HT-29 (cell line): Measurements from ENCODE around the gene KCNAB2. TPM values are rescaled to one million over a fixed set of nuclear protein-coding genes. Genes with fewer than 3 reads are reported as not detected.

ENCODE experiments used
- DNase-seq: peaks from one replicate; pipeline ENCODE4 v3.0.0-alpha.2; 2015; ENCODE audit warnings: low spot score
- total RNA-seq: library from RNA; depleted of rRNA; stranded (reverse); fragments of >200 nt; shearing (Covaris generic); gene quantifications from 2 replicates; pipeline ENCODE4 v1.2.3, GENCODE V29; 2014

KCNAB2 gene
- total RNA-seq, 1 experiment from 2014 or later: 3.9 TPM

DNA sequence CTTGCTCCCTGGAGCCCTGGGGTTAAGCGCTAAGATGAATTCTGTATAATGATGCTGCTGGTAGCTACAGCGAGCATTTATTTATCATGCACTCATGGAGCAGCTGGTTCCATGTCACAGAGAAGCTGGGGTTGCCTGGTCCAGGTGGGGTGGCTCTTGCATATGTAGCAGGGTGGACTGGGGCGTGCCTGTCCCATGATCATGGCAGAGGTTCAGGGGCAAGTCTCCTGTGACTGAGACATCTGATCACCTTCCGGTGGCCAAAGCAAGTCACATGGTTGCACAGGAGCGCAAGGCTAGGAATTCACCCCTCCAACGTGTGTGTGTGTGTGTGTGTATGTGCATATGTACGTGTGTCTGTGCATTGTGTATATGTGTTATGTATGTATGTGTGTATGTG, 15.6 kb upstream of the KCNAB2 start:
- DNase-seq: no peak

- no peak for DNase-seq
Measured at GRCh38 chr1:6030547-6031261, 15.0 kb upstream of the KCNAB2 start.

DNA sequence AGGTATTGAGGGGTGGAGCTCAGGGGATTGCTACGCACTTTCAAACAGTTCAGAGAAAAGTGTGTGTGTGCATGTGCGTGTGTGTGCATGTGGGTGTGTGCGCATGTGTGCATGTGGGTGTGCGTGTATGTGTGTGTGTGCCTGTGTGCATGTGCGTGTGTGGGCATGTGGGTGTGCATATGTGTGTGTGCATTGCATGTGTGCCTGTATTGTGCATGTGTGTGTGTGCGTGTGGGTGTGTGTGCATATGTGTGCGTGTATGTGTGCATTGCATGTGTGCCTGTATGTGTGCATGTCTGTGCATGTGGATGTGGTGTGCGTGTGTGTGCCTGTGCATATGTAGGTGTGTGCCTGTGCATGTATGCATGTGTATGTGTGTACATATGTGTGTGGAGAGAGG, 12.6 kb upstream of the KCNAB2 start:
- no peak for DNase-seq

GRCh38 chr1:6033986-6034749, 11.5 kb upstream of the KCNAB2 start:
- DNase-seq: peak; percentile 55

GRCh38 chr1:6034750-6035096, 11.0 kb upstream of the KCNAB2 start:
- no peak for DNase-seq

GRCh38 chr1:6035303-6035702, 10.4 kb upstream of the KCNAB2 start:
- DNase-seq: no peak

DNA sequence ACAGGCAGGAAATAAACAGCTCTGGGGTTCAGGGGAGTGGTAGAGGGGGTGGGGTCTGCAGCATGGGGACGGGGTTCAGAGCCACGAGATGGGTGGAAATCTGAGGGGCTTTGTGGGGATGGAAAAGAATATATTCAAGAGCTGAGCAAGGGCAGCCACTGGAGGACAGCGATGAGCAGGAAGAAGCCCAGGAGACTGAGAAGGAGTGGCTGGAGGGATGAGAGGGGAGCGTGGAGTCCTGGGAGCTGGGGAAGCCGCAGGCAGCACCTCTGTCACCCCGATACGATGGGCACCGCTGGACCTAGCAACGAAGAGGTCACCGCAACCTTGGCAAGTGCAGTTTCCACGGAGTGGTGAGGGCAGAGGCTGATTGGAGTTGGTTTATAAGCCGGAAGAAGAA, 10.0 kb upstream of the KCNAB2 start:
- no peak for DNase-seq

DNA sequence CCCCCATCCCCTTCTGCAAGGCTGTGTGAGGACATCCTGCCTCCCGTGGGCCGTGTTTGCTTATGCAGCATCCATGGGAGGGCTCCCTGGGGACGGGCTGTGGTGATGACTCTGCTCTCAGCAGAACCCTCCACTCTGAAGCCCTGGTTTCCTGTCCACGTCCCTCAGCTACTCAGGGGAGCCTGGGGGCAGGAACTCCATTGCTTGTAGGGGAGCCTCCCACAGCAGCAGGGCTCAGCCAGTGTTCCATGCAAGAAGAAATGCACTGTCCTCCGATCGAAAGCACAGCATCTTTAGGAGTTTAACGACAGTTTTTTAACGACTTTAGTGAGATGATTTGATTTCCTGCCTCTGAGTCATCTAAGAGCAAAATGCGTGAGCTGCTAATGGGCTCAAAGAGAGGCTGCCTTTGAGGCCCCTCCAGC, 8.3 kb upstream of the KCNAB2 start:
- no peak for DNase-seq

DNA sequence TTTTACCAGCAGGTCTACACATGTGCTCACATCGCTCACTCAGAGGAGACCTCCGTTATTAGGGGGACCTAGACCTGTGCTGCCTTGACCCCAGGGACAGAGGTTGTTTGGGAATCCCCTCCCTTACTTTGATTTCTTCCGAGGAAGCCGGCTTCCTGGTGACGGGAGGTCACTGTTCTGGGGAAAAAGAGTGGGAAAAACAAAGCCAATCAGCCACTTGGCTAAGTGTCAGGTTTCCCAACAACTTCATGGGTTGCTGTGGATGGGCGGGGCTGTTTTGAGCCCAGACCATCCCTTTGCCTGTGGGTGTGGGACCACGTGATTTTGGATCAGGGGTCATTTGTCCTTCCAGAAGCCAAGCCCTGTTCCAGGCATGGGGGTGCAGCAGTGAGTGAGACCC, 7.1 kb upstream of the KCNAB2 start:
- no peak for DNase-seq

DNA sequence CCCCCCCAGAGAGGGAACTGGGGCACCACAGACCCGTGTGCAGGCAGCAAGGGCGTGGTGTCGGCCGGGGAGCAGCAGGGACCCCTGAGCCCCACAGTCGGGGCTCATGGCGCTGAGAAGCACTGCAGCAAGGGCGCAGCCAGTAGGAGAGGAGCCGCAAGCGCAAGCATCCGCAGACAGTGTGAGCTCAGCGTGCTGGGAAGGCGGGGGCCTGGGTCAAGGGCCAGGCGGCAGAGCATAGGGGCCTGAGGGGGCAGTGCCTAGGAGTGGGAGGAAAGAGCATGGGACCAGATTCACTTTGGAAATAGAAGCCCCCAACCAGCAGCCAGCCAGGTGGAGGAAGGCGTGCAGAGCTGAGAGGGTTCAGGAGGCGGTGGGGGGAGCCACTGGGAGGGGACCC, 6.7 kb upstream of the KCNAB2 start:
- no peak for DNase-seq

- no peak for DNase-seq
Measured at GRCh38 chr1:6040444-6040843, 5.2 kb upstream of the KCNAB2 start.

GRCh38 chr1:6040861-6041415, 4.8 kb upstream of the KCNAB2 start:
- no peak for DNase-seq

DNA sequence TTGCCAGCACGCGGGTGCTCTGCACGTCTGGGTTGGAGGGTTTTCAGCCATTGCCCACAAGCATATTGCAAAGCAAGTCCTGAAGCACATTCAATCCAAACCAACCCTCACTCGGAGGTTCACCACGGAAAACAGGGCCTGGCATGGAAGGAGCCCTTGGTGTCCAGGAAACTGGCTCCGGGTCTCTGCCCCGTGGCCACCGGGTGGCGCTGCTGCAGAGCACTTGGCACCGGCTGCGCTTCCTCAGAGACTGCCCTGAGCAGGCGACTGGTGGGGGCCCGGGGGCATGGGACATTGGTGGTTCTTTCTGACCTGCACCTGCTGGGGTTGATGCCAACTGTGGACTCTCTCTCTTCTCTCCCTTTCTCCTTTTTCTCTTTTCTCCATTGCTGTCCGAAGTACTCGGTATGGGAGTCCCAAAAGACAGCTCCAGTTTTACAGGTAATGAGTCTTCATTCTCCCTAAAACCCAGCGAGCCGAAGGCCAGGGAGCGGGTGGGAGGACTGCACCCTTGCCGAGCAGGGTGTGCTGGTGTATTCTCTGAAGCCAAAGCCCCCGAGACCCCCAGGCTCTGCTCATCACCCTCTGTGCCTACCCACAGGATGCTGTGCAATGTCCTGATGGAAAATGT, 4.1 kb upstream of the KCNAB2 start:
- peak; percentile 30 for DNase-seq

GRCh38 chr1:6043561-6043960, 2.1 kb upstream of the KCNAB2 start:
- no peak for DNase-seq

DNA sequence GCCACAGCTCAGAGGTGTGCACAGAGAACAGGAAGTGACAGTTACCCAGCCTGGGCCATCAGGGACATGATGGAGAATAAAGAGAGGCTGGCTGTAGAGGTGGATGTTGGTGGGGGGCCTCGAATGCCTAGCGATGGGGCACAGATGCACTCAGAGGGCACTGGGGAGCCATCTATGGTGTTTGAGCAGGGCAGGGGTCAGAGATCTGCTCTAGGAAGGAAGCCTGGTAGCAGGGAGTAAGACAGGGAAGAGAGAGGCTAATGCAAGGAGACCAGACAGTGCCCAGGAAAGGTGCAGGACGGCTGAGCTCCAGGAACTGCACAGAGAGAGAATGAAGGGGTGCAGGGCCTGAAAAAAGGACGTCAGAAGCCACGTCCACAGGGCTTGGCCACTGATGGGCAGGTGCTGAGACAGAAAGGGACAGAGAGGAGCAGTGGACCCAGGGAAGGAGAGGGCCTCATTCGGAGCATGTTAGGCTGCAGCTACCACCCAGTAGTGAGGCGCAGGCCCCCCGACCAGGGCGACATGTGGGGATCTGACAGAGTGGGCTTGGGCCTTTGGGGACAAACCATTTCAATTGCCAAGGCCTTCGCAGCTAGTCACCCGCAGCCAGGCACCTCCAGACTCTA, 1.1 kb upstream of the KCNAB2 start:
- no peak for DNase-seq

GRCh38 chr1:6045110-6045502, 582 bp upstream of the KCNAB2 start:
- no peak for DNase-seq

DNA sequence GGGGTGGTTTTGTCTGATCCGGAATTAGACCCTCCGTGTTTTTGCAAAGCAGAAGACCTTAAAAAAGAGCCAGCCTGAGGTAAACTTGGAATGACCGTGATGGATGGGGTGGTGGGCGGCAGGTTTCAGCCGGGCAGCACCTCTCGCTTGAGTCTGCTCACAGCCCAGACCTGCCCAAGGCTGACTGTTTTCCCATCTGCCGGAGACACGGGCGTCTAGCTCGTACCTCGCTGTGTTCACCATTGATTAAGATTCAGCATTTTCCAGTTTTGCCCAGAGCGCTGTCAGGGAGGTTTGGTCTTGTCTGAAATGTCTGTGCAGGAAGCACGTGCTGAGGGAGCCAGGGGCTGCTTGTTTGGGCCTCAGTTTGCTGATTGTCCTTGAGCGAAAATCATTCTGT, 591 bp downstream of the KCNAB2 start:
- DNase-seq: no peak

DNA sequence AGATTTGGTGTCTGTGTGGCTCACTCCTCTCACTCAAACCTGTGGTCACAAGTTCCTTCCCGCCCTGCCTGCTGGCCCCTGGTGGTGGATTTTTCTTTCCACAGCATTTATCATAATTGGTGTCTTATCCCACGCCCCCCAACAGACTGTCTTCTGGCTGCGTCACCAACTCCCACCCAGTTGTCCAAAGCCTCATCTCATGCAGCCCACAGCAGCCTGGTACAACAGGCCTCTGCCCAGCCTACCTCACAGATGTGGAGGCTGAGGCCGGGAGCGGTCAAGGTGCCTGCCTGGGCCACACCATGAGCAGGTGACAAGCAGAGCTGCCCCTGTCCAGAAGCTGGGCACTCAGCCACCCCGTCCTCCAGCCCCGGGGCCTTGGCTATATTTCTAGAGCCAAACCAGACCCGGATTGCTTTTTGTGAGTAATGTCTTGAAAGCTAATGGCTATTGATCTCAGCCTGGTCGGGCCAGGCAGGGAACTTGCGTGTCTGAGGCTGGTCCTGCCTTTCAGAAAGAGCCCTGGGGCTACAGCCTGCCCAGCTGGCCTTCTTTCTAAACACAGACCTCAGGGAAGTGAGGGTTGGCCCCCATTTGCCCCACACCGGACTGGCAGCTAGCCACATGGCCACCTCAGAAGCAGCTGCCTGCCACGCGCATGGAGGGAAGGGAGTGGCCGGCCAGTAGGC, 2.6 kb downstream of the KCNAB2 start:
- no peak for DNase-seq

- DNase-seq: no peak
Measured at GRCh38 chr1:6049419-6049818, 3.7 kb downstream of the KCNAB2 start.

DNA sequence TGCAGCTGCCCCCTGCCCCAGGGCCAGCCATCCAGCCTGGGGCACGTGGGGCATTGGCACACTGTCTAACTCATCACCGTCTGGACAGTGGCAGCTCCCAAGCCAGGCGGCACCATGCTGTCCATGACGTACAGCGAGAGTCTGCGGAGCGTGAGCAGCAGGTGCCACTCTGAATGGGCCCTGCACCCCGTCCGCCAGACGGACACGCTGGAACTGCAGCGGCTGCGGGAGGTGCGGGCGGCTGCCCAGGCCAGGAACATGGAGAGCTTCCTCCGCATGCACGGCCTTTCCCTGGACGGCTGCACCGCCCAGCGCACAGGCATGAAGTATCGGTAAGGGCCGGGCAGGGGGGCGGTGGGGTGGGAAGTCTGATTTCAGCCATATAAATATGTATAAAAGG, 5.7 kb downstream of the KCNAB2 start:
- no peak for DNase-seq

- peak; percentile 70 for DNase-seq
Measured at GRCh38 chr1:6052543-6053205, 7.0 kb downstream of the KCNAB2 start.
